ENCODE results near the gene FAM83E.

GRCh38 chr19:48609571-48610108, 5.2 kb downstream of the FAM83E start:
- no peak for TF ChIP-seq POLR2A (IDR thresholded peaks at IDR 0.05)
- TF ChIP-seq CTCF (IDR thresholded peaks at IDR 0.05): no peak
- TF ChIP-seq POLR2AphosphoS5 (IDR thresholded peaks at IDR 0.05; ENCODE audit: insufficient read depth in 1 of 2, low read depth in 1 of 2): no peak
